Middle frontal gyrus (tissue), 1 donor: ENCODE data around the gene NRIP2.

Experiments used
- DNase-seq: peaks from one replicate; pipeline ENCODE4 v3.0.0-alpha.2; 2015; ENCODE audit warnings: low spot score; ENCODE audit errors: extremely low spot score

Gene NRIP2

GRCh38 chr12:2845280-2845679, 10.4 kb upstream of the NRIP2 start:
- no peak for DNase-seq

DNA sequence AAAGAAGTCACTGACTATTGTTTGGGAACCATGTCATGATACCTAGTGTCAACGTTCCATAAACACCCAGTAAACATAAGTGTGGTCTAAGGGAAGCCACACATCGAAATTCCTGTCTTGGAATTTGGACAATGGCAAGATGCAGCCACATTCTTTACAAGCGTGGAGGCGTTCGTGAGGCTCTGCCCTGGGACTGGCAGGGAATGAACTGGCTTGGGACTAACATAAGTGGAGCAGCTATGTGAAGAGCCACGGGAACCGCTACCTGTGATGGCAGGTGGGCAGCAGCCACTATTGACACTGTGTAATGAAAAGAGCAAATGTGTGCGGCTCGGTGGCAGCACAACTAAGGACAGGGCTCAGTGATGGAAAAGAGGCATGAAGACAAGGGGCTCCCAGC, 10.0 kb upstream of the NRIP2 start:
- DNase-seq = no peak

DNA sequence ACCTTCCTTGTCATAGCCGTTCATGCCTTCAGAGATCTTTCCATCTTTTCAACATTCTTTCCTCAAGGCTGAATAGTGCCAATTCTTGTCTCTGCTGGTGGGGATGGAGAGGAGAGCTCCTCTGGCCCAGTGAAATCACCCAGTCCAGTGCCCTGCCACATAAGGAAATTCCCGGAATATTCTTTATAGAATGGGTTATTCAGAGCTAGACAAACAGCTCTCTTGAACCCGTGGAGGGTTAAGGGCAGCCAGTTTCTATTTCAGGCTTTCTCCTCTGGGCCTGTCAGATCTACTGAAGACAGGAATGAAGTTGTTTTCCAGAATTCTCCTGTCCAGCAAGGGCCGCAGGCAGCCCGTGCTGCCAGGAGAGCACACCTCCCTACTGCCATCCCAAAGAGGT, 8.1 kb upstream of the NRIP2 start:
- no peak for DNase-seq

DNA sequence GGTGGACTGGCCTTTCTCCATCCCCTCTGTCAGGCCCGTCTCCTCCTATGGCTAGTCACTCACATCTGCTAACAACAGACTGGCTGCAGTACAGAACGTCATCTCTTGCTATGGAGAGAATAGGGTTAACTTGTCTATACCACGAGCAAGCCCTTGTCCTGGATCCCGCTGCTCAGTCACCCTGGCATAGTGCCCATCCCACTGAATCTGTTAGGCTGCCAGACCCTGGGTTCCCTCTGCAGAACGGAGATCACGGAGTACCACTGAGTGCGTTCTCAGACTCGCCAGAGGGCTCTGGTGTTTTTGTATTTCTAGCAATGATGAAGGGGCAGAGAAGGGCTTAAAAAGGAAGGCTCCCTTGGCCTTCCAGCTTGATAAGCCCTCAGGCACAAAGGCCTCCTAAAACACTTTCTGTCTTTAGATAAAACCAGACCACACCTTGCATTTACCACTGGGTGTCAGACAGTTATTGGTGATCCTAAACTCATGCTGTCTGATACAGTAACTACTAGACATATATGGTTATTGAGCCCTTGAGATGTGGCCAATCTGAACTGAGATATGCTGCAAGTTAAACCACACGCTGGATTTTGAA, 6.3 kb upstream of the NRIP2 start:
- DNase-seq = no peak

DNA sequence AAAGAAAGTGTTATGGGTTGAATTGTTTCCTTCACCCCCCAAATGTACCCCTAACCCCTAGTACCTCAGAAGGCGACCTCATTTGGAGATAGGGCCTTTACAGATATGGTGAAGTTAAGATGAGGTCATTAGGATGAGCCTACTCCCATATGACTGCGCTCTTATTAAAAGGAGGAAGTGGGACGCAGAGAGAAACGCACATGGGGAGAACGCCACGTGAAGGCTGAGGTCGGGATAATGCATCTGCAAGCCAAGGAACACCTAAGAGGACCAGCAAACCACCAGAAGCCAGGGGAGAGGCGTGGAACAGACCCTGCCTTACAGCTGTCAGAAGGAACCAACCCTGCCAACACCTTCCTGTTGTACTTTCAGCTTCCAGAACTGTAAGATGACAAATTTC, 1.7 kb upstream of the NRIP2 start:
- DNase-seq = no peak

GRCh38 chr12:2835691-2836403, 1.0 kb upstream of the NRIP2 start:
- no peak for DNase-seq

DNA sequence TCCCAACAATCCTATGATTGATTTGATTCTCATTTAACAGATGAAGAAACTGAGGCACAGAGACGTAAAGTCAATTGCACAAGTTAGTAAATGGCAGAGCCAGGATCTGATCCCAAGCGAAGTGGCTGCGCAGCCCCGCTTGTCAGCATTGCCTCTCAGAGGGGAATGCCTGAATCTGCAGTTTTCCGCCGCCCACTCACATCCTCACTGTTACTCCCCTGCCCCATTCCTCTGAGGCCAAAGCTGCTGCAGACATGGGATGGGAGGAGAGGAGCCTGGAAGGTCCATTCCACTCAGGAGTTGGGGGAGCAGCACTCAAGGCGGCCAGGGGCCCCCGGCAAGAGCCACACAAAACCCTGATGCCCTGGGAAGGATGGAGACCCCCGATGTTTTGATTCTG, 1.0 kb downstream of the NRIP2 start:
- no peak for DNase-seq

GRCh38 chr12:2833327-2833726, 1.5 kb downstream of the NRIP2 start:
- no peak for DNase-seq

DNA sequence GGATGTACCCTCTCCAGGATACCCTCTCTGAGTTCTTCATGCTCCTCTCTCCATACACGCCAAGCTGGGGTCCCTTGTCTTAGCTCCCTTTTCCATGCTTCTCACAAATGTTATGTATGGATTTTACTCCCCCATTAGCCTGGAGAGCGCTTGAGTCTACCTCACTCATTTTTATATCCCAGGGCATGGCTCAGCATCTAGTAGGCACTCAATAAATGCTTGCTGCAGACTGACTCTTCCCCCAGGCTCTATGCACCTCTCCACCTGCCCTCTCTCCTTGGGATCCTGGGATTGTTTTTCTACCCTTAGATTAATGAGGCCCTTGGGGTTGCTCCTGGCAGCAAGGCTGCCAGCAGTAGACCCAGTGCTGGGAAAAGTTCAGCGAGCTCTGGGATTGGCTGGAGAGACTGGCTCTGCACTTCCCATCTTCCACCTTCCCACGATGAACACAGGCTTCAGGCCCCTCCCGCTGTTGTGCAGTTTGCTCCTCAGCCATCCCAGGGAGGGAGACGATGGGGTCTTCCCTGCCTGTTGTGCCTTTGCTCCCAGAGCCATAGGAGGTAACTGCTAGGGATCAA, 2.2 kb downstream of the NRIP2 start:
- DNase-seq = no peak

GRCh38 chr12:2829275-2829674, 5.6 kb downstream of the NRIP2 start:
- no peak for DNase-seq

GRCh38 chr12:2826721-2827515, 7.9 kb downstream of the NRIP2 start:
- DNase-seq = no peak

DNA sequence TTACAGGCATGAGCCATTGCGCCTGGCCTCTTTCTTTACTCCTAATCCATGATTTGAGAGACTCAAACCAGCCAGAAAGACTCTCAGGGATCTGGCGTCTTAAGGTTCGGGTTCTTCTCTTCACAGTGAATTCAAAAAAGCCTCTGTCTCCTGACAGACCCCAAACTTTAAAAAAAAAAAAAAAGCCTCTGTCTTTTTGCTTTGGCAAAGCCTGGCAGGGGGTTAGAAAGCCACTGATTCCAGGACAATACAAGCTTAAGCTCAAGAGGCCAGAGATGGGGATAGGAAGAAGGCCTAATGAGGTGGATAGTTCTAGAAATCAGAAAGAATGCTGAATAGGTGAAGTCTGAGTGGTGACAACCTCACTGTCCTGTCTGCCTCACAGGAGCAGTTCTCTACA, 8.8 kb downstream of the NRIP2 start:
- DNase-seq = no peak

DNA sequence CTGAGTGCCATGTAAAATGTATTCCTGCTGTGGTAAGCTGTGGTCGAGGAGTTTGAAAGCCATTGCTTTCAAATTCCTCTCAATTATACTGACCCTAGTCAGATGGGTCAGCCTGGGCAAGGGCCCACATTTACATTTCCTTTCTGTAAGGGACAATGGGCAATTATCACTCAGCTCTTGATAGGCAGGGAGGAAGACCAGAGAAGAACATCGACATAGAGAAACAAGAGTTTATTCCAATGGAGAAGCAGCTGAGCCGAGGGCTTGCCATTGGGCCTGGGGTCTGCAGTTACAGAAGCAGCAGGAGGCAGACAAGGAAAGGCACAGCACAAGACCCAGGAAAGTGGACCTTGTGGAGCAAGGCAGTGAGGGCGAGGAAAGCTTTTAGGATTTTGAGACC, 9.7 kb downstream of the NRIP2 start:
- no peak for DNase-seq

- DNase-seq = no peak
These were observed 10.3 kb downstream of the NRIP2 start for GRCh38 chr12:2824541-2824940.

DNA sequence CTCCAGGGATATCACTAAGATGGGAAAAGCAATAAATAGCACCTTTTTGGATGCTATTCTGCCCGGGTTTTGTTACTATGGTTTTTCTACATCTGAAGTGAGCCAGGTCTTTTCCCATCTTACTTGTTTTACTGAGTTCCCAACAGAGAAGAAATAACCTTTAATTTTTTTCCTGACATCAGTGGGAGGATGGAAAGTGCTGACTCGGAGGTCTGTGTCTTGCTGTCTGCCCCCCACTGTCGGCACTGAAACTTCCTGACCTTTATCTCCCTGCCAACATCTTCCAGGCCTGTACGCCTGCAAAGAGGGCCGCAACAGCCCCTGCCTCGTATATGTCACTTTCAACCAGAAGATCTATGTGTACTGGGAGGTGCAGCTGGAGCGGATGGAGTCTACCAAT, 11.4 kb downstream of the NRIP2 start:
- DNase-seq = no peak

DNA sequence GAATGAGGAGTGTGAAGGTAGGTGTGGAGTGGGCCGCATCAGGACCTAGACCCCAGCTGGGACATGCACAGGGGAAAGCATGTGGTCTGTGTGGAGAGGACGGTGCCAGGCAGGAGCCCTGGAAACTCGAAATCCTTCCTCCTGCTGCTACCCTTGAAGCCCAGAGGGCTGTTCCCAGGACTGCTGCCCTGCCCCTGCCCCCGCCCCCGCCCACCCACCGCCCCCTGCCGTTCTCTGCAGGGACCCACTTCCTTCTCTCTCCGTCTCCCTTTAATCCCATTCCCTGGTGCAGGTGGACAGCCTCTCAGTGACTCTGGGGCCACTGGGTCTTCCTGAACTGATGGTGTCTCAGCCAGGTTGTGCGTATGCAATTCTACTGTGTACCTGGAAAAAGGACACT, 14.4 kb downstream of the NRIP2 start:
- no peak for DNase-seq

GRCh38 chr12:2819810-2820209, 15.0 kb downstream of the NRIP2 start:
- DNase-seq = no peak

GRCh38 chr12:2813214-2814185, 21.3 kb downstream of the NRIP2 start:
- no peak for DNase-seq

DNA sequence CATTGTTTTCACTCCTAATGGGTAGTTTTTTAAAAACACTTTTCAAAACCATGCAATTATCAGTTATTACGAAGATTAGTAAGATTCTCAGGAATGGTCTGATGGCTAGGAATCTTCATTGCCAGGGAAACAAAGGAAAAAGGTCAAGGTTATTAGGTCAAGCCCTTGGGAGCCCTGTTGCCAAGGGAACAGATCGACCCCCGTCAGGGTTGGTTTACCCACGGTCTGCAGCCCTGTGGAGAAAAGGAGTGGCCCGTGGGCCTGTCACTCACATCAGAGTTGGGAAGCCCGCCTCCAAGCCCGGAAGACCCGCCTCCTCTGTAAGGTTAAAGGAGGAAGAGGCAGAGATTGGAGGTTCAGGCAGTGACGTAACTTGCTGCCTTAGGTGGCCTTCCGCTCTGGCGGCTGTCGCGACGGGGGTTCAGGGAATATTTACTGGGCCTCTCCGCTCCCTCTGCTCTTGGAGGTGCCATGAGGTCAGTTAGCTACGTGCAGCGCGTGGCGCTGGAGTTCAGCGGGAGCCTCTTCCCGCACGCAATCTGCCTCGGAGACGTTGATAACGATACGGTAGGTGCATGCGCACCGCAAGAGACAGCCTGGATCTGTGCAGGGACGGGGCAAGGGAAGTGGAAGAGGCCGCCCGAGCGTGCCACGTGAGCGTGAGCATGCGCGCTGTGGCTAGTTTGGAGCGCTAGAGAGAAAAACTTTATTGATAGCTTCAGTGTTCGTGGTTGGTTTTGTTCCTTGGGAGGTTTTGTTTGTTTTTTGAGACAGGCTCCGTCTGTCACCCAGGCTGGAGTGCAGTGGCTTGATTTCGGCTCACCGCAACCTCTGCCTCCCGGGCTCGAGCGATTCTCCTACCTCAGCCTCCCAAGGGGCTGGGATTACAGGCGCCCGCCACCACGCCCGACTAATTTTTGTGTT, 22.3 kb downstream of the NRIP2 start, which contains the start of gene ITFG2:
ITFG2 (plus strand) TSS at position 379 of the 924 bp plus-strand sequence; CDS start at position 472, 93 bp downstream.
- peak; percentile 98 for DNase-seq

DNA sequence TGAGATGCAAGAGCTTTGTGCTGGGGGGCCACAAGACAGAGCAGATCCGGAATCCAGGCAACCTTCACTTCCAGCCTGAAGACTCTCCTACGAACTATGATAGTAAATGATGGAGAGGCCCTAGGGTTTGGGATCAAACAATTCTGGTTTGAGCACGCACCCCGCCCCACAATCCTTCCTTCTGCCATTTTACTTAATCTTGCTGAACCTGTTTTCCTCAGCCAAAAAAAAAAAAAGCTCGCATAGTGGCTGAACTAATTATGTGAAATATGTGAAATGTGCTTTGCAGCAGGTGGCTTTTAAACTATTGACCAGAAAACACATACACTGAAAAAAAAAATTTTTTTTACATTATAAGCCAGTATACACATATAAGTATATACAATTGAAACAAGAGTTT, 23.0 kb downstream of the NRIP2 start:
- no peak for DNase-seq
